WTC11 (cell line): ENCODE results near the gene LRRC18. TPM values are rescaled to one million over a fixed set of nuclear protein-coding genes. Genes with fewer than 3 reads are reported as not detected.

ENCODE experiments used
- ATAC-seq: fragments of 200-7000 bp; cut with Tn5 transposase; 2 replicates; pipeline ENCODE4 v1.10.0; 2021; ENCODE audit warnings: mild to moderate bottlenecking, moderate library complexity
- CTCF ChIA-PET: fragments of 300-600 bp; sonication (Branson Sonifier 250); formaldehyde crosslinking; loops from one replicate; lab custom pipeline; 2021; ENCODE audit warnings: antibody characterized with exemption; lab: Charles Lee
- POLR2A ChIA-PET: fragments of 350-600 bp; sonication (Branson Sonifier 250); formaldehyde crosslinking; loops from one replicate; lab custom pipeline; 2021; ENCODE audit warnings: antibody characterized with exemption; lab: Charles Lee
- DNase-seq: peaks from one replicate; pipeline ENCODE4 v3.0.0; 2021; ENCODE audit warnings: low spot score
- H3K27ac Mint-ChIP-seq: 2 replicates; pipeline ENCODE4 v1.8.0; 2021; ENCODE audit warnings: mixed read lengths
- H3K27me3 Mint-ChIP-seq: 2 replicates; pipeline ENCODE4 v1.8.0; 2021; ENCODE audit warnings: low read depth, mild to moderate bottlenecking, moderate library complexity, mixed read lengths
- H3K36me3 Mint-ChIP-seq: 2 replicates; pipeline ENCODE4 v1.8.0; 2021; ENCODE audit warnings: mixed read lengths
- H3K4me1 Mint-ChIP-seq: 2 replicates; pipeline ENCODE4 v1.8.0; 2022; ENCODE audit warnings: mixed read lengths
- H3K4me3 Mint-ChIP-seq: 2 replicates; pipeline ENCODE4 v1.8.0; 2021; ENCODE audit warnings: mild to moderate bottlenecking, moderate library complexity, mixed read lengths
- H3K9me3 Mint-ChIP-seq: 2 replicates; pipeline ENCODE4 v1.8.0; 2021; ENCODE audit warnings: mixed read lengths
- CREM ChIP-seq: sonication (generic); formaldehyde crosslinking; IDR thresholded peaks from 2 replicates; pipeline ENCODE4 v1.8.1; 2022; ENCODE audit warnings: mild to moderate bottlenecking, missing genetic modification reagents, moderate library complexity
- EMX1 ChIP-seq: fragments of 250-450 bp; sonication (Bioruptor Pico); IDR thresholded peaks from 2 replicates; pipeline ENCODE4 v1.8.0; 2021; ENCODE audit warnings: mild to moderate bottlenecking
- FOXJ3 ChIP-seq: sonication (generic); formaldehyde crosslinking; IDR thresholded peaks from 2 replicates; pipeline ENCODE4 v1.9.0; 2021; ENCODE audit warnings: missing genetic modification reagents, mild to moderate bottlenecking, borderline replicate concordance
- GABPB1 ChIP-seq: sonication (generic); formaldehyde crosslinking; IDR thresholded peaks from 2 replicates; pipeline ENCODE4 v1.8.1; 2023; ENCODE audit warnings: mild to moderate bottlenecking, missing genetic modification reagents
- HMGA2 ChIP-seq: fragments of 250-450 bp; sonication (Bioruptor Pico); IDR thresholded peaks from 2 replicates; pipeline ENCODE4 v1.4.0; 2021; ENCODE audit warnings: mild to moderate bottlenecking, moderate library complexity
- JAZF1 ChIP-seq: fragments of 250-450 bp; sonication (Bioruptor Pico); IDR thresholded peaks from 2 replicates; pipeline ENCODE4 v1.9.0; 2021; ENCODE audit warnings: moderate library complexity, mild to moderate bottlenecking, inconsistent platforms
- JUN ChIP-seq: sonication (generic); formaldehyde crosslinking; IDR thresholded peaks from 2 replicates; pipeline ENCODE4 v1.8.0; 2023; ENCODE audit warnings: mild to moderate bottlenecking, missing genetic modification reagents
- MXD4 ChIP-seq: fragments of 250-450 bp; sonication (Bioruptor Pico); IDR thresholded peaks from 2 replicates; pipeline ENCODE4 v1.8.0; 2021; ENCODE audit warnings: mild to moderate bottlenecking, moderate library complexity, borderline replicate concordance
- NFATC4 ChIP-seq: fragments of 250-450 bp; sonication (Bioruptor Pico); IDR thresholded peaks from 2 replicates; pipeline ENCODE4 v1.9.0; 2021; ENCODE audit warnings: mild to moderate bottlenecking
- NFE2L1 ChIP-seq: sonication (generic); formaldehyde crosslinking; IDR thresholded peaks from 2 replicates; pipeline ENCODE4 v1.8.1; 2023; ENCODE audit warnings: missing genetic modification reagents
- NR2C2 ChIP-seq: sonication (generic); formaldehyde crosslinking; IDR thresholded peaks from 2 replicates; pipeline ENCODE4 v1.8.0; 2022; ENCODE audit warnings: mild to moderate bottlenecking, missing genetic modification reagents
- RORB ChIP-seq: fragments of 250-450 bp; sonication (Bioruptor Pico); IDR thresholded peaks from 2 replicates; pipeline ENCODE4 v1.9.0; 2021; ENCODE audit warnings: mild to moderate bottlenecking
- SMAD3 ChIP-seq: sonication (generic); formaldehyde crosslinking; IDR thresholded peaks from 2 replicates; pipeline ENCODE4 v1.8.0; 2022; ENCODE audit warnings: missing genetic modification reagents, mild to moderate bottlenecking, borderline replicate concordance
- SMAD4 ChIP-seq: sonication (generic); formaldehyde crosslinking; IDR thresholded peaks from 2 replicates; pipeline ENCODE4 v1.8.0; 2022; ENCODE audit warnings: mild to moderate bottlenecking, missing genetic modification reagents
- ZNF671 ChIP-seq: fragments of 250-450 bp; sonication (Bioruptor Pico); IDR thresholded peaks from 2 replicates; pipeline ENCODE4 v1.8.0; 2021; ENCODE audit warnings: mild to moderate bottlenecking
- total RNA-seq: library from RNA; stranded (reverse); gene quantifications from 3 replicates; pipeline ENCODE4 v1.2.3, GENCODE V29; 2021
- TF ChIP-seq, protein P1 (sequence below): sonication (generic); formaldehyde crosslinking; conservative IDR thresholded peaks from 2 replicates; pipeline ENCODE4 v1.8.1; 2022; ENCODE audit warnings: mild to moderate bottlenecking, missing genetic modification reagents
- TF ChIP-seq, protein P2 (sequence below): fragments of 250-450 bp; sonication (Bioruptor Pico); IDR thresholded peaks from 2 replicates; pipeline ENCODE4 v1.9.0; 2021; ENCODE audit warnings: mild to moderate bottlenecking
- TF ChIP-seq, protein P3 (sequence below): sonication (generic); formaldehyde crosslinking; conservative IDR thresholded peaks from 2 replicates; pipeline ENCODE4 v1.8.1; 2023; ENCODE audit warnings: mild to moderate bottlenecking, low read depth, missing genetic modification reagents, moderate library complexity
- TF ChIP-seq, protein P4 (sequence below): sonication (generic); formaldehyde crosslinking; IDR thresholded peaks from 2 replicates; pipeline ENCODE4 v1.8.1; 2022; ENCODE audit warnings: low read depth, mild to moderate bottlenecking, moderate library complexity, missing genetic modification reagents, borderline replicate concordance
- TF ChIP-seq, protein P5 (sequence below): sonication (generic); formaldehyde crosslinking; IDR thresholded peaks from 2 replicates; pipeline ENCODE4 v1.8.0; 2022; ENCODE audit warnings: mild to moderate bottlenecking, missing genetic modification reagents
- TF ChIP-seq, protein P6 (sequence below): sonication (generic); formaldehyde crosslinking; IDR thresholded peaks from 2 replicates; pipeline ENCODE4 v1.8.1; 2022; ENCODE audit warnings: mild to moderate bottlenecking, missing genetic modification reagents, moderate library complexity, borderline replicate concordance

LRRC18 gene
- total RNA-seq, 1 experiment from 2014 or later = not detected

DNA sequence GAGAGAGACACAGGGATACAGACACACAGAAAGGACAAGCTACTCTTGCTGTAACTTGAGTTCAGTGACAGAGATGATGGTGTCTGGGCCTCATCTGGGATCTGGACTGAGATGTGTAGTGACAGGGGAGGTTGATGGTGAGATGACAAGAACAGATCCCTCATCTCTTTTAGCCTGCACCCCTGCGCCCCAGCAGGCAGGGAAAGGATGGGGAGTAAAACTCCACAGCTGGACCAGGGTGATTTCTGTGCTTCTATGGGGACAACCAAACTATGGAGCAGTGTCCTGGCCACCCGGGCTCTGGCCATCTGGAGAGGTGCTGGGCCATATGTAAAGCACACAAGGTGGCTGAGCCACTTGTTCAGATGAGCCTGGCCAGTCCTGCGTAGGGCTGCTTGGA is 4.5 kb upstream of the LRRC18 start (continued):
- TF ChIP-seq GABPB1 (CRISPR knock-in tag) (no peak), ZNF671 (CRISPR knock-in tag) (no peak), NR2C2 (CRISPR knock-in tag) (no peak), EMX1 (CRISPR knock-in tag) (no peak)
- TF ChIP-seq, protein P1, sequence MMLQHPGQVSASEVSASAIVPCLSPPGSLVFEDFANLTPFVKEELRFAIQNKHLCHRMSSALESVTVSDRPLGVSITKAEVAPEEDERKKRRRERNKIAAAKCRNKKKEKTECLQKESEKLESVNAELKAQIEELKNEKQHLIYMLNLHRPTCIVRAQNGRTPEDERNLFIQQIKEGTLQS (CRISPR knock-in tag) = no peak

DNA sequence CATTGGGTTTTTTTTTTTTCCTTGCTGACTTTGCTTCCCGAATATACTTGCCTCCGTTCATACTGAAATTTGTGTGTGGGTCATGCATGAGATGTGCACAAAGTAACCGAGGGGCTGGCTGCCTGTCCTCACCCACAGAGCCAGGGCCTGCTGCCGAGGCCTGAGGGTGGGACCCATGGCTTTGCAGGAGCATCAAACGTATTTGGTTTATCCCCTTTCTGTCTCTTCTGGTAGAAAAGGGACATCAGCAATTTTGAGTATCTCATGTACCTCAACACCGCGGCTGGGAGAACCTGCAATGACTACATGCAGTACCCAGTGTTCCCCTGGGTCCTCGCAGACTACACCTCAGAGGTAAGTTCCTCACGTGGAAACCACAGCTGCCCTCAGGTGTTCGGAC is 3.5 kb upstream of the LRRC18 start:
- Mint-ChIP-seq H3K4me1 (peaks cover 12% of the 10 kb centered on the region), H3K27ac (no peak overlapping the region), H3K9me3 (no peaks in the 10 kb centered on the region), H3K27me3 (no peaks in the 10 kb centered on the region), H3K36me3 (no peaks in the 10 kb centered on the region), H3K4me3 (no peak overlapping the region)
- POLR2A ChIA-PET = no interaction called here
- ATAC-seq (no peak), DNase-seq (no peak)
- CTCF ChIA-PET = no interaction called here
- TF ChIP-seq RORB (CRISPR knock-in tag) = no peak
- TF ChIP-seq, protein P2, sequence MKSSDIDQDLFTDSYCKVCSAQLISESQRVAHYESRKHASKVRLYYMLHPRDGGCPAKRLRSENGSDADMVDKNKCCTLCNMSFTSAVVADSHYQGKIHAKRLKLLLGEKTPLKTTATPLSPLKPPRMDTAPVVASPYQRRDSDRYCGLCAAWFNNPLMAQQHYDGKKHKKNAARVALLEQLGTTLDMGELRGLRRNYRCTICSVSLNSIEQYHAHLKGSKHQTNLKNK (CRISPR knock-in tag) = no peak
- TF ChIP-seq, protein P3, sequence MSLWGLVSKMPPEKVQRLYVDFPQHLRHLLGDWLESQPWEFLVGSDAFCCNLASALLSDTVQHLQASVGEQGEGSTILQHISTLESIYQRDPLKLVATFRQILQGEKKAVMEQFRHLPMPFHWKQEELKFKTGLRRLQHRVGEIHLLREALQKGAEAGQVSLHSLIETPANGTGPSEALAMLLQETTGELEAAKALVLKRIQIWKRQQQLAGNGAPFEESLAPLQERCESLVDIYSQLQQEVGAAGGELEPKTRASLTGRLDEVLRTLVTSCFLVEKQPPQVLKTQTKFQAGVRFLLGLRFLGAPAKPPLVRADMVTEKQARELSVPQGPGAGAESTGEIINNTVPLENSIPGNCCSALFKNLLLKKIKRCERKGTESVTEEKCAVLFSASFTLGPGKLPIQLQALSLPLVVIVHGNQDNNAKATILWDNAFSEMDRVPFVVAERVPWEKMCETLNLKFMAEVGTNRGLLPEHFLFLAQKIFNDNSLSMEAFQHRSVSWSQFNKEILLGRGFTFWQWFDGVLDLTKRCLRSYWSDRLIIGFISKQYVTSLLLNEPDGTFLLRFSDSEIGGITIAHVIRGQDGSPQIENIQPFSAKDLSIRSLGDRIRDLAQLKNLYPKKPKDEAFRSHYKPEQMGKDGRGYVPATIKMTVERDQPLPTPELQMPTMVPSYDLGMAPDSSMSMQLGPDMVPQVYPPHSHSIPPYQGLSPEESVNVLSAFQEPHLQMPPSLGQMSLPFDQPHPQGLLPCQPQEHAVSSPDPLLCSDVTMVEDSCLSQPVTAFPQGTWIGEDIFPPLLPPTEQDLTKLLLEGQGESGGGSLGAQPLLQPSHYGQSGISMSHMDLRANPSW (CRISPR knock-in tag) = no peak
- no peak for TF ChIP-seq ZNF671 (CRISPR knock-in tag)
- TF ChIP-seq MXD4 (CRISPR knock-in tag) = no peak
- TF ChIP-seq JAZF1 (CRISPR knock-in tag) = no peak
- no peak for TF ChIP-seq JUN (CRISPR knock-in tag)
- no peak for TF ChIP-seq SMAD4 (CRISPR knock-in tag)
- no peak for TF ChIP-seq CREM (CRISPR knock-in tag)
- TF ChIP-seq, protein P4, sequence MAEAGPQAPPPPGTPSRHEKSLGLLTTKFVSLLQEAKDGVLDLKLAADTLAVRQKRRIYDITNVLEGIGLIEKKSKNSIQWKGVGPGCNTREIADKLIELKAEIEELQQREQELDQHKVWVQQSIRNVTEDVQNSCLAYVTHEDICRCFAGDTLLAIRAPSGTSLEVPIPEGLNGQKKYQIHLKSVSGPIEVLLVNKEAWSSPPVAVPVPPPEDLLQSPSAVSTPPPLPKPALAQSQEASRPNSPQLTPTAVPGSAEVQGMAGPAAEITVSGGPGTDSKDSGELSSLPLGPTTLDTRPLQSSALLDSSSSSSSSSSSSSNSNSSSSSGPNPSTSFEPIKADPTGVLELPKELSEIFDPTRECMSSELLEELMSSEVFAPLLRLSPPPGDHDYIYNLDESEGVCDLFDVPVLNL (CRISPR knock-in tag) = no peak
- TF ChIP-seq NFE2L1 (CRISPR knock-in tag) = no peak
- no peak for TF ChIP-seq FOXJ3 (CRISPR knock-in tag)
- TF ChIP-seq SMAD3 (CRISPR knock-in tag) = no peak

DNA sequence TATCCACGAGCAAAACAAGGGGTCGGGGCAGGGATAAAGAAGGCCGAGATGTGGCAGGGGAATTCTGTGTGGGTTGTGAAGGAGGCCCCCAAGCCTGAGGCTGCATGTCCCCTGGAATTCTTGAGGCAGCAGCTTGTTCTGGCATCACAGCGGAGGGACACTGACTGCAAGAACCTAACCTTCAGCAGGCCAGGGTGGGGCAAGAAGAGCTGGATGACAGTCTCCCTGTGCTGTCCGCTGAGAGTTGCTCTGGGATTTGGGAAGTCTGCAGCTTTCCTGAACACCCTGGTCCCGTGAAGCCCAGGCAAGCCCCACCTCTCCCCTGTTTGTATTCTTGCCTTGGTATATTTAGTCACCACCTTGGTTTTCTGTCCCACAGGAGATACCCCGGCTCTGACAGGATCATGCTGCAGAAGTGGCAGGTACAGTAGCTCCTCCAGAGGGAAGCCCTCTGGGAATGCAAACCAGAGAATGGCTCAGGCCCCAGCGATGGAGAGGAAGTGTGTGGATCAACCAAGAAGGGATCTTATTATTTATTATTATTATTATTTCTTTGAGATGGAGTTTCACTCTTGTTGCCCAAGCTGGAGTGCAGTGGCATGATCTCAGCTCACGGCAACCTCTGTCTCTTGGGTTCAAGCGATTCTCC is 1.9 kb upstream of the LRRC18 start:
- no peaks in the 10 kb centered on the region for H3K27me3 Mint-ChIP-seq
- TF ChIP-seq, protein P5, sequence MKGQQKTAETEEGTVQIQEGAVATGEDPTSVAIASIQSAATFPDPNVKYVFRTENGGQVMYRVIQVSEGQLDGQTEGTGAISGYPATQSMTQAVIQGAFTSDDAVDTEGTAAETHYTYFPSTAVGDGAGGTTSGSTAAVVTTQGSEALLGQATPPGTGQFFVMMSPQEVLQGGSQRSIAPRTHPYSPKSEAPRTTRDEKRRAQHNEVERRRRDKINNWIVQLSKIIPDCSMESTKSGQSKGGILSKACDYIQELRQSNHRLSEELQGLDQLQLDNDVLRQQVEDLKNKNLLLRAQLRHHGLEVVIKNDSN (CRISPR knock-in tag) = no peak
- TF ChIP-seq HMGA2 (CRISPR knock-in tag) (no peak), NFATC4 (CRISPR knock-in tag) (no peak), ZNF671 (CRISPR knock-in tag) (no peak)
- TF ChIP-seq, protein P6, sequence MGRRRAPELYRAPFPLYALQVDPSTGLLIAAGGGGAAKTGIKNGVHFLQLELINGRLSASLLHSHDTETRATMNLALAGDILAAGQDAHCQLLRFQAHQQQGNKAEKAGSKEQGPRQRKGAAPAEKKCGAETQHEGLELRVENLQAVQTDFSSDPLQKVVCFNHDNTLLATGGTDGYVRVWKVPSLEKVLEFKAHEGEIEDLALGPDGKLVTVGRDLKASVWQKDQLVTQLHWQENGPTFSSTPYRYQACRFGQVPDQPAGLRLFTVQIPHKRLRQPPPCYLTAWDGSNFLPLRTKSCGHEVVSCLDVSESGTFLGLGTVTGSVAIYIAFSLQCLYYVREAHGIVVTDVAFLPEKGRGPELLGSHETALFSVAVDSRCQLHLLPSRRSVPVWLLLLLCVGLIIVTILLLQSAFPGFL (CRISPR knock-in tag) = no peak
- H3K27ac Mint-ChIP-seq = no peak overlapping the region
- DNase-seq (no peak), ATAC-seq (no peak)
- H3K4me3 Mint-ChIP-seq = no peak overlapping the region
- ChIA-PET POLR2A (no interaction called here), CTCF (no interaction called here)
- no peaks in the 10 kb centered on the region for H3K9me3 Mint-ChIP-seq
- H3K4me1 Mint-ChIP-seq = peaks cover 10% of the 10 kb centered on the region
- no peaks in the 10 kb centered on the region for H3K36me3 Mint-ChIP-seq
